Measurements from ENCODE around the gene CARS2. TPM values are rescaled to one million over a fixed set of nuclear protein-coding genes. Genes with fewer than 3 reads are reported as not detected.

The CARS2 gene
- total and polyA plus RNA-seq, 3 experiments from 2014 or later: 39.2 to 84.9 (median 84.5) TPM

- Histone ChIP-seq H3K27ac (ENCODE audit: low read depth, low read length) (peak overlapping the region; percentile 96), H3K9me3 (ENCODE audit: low read length) (no peaks in the 10 kb centered on the region), H3K27me3 (ENCODE audit: insufficient read depth, low read length, poor library complexity, severe bottlenecking) (no peaks in the 10 kb centered on the region), H3K36me3 (ENCODE audit: insufficient read depth, low read length) (peaks cover under 1% of the 10 kb centered on the region), H3K4me3 (ENCODE audit: low read length) (peak overlapping the region; percentile 96), H3K4me1 (ENCODE audit: insufficient read depth, low read length) (peaks cover 30% of the 10 kb centered on the region)
- Mint-ChIP-seq H3K4me3 (peak overlapping the region; percentile 95 to 100 (median 99)), H3K36me3 (peaks cover 0 to 23% (median 0%) of the 10 kb centered on the region in 3 donors), H3K27ac (peak overlapping the region; percentile 86 to 98 (median 95)), H3K9me3 (peaks cover 0 to 6% (median 0%) of the 10 kb centered on the region in 5 donors), H3K27me3 (peaks cover 0 to 11% of the 10 kb centered on the region in 2 donors), H3K4me1 (peaks cover 26 to 32% (median 32%) of the 10 kb centered on the region in 3 donors)
- ChIA-PET CTCF (interaction anchor here (1.5 to 1.8 kb wide), 2 partner anchors 15 to 31 kb away, joined by 4 to 7 read pairs; no protein-coding TSS in a partner anchor), POLR2A (interaction anchor here (0.6 to 2.2 kb wide), 3 partner anchors 9 to 200 kb away, joined by 3 to 26 read pairs (median 16); partner anchors contain the start of genes ANKRD10 and CARS2)
- DNase-seq: peak; percentile 69 to 88 (median 75)
Observed at GRCh38 chr13:110713981-110714796, 8.3 kb upstream of the CARS2 start.

GRCh38 chr13:110713642-110713952, 7.7 kb upstream of the CARS2 start, which contains the start of gene ING1:
Gene ING1, plus strand, starts transcription at chr13:110713700. Its CDS starts 450 bp downstream, at chr13:110714150.
- Mint-ChIP-seq H3K36me3 (peaks cover 0 to 23% (median 0%) of the 10 kb centered on the region in 3 donors), H3K27ac (peak within 1 kb of the TSS; percentile 89 to 99 (median 97)), H3K9me3 (peaks cover 0 to 6% (median 0%) of the 10 kb centered on the region in 5 donors), H3K27me3 (peaks cover 0 to 11% of the 10 kb centered on the region in 2 donors), H3K4me3 (peak within 1 kb of the TSS; percentile 95 to 100 (median 99)), H3K4me1 (peaks cover 26 to 32% (median 32%) of the 10 kb centered on the region in 3 donors)
- Histone ChIP-seq H3K4me3 (ENCODE audit: low read length) (peak within 1 kb of the TSS; percentile 99), H3K4me1 (ENCODE audit: insufficient read depth, low read length) (peaks cover 30% of the 10 kb centered on the region), H3K27ac (ENCODE audit: low read depth, low read length) (peak within 1 kb of the TSS; percentile 99), H3K36me3 (ENCODE audit: insufficient read depth, low read length) (no peaks in the 10 kb centered on the region), H3K27me3 (ENCODE audit: insufficient read depth, low read length, poor library complexity, severe bottlenecking) (no peaks in the 10 kb centered on the region), H3K9me3 (ENCODE audit: low read length) (no peaks in the 10 kb centered on the region)
- no peak for DNase-seq
- ChIA-PET CTCF (no interaction called here), POLR2A (interaction anchor here (2.2 kb wide), 2 partner anchors 8 to 201 kb away, joined by 16 to 26 read pairs; partner anchors contain the start of genes ANKRD10 and CARS2)

- Mint-ChIP-seq H3K27ac (peak overlapping the region; percentile 89 to 99 (median 97)), H3K4me3 (peak overlapping the region; percentile 85 to 98 (median 96)), H3K36me3 (peaks cover 0 to 23% (median 0%) of the 10 kb centered on the region in 3 donors), H3K9me3 (peaks cover 0 to 6% (median 0%) of the 10 kb centered on the region in 5 donors), H3K4me1 (peaks cover 23 to 30% (median 29%) of the 10 kb centered on the region in 3 donors), H3K27me3 (peaks cover 0 to 11% of the 10 kb centered on the region in 2 donors)
- ChIA-PET POLR2A (interaction anchor here (0.6 to 1.6 kb wide), 8 partner anchors 11 to 1876 kb away, joined by 3 to 10 read pairs (median 4); partner anchors contain the start of genes ANKRD10 and NAXD), CTCF (interaction anchor here (0.9 to 1.9 kb wide), 2 partner anchors 108 to 202 kb away, joined by 3 to 9 read pairs; partner anchors contain the start of gene ANKRD10)
- Histone ChIP-seq H3K27ac (ENCODE audit: low read depth, low read length) (peak overlapping the region; percentile 99), H3K4me3 (ENCODE audit: low read length) (peak overlapping the region; percentile 99), H3K4me1 (ENCODE audit: insufficient read depth, low read length) (peaks cover 27% of the 10 kb centered on the region), H3K36me3 (ENCODE audit: insufficient read depth, low read length) (no peaks in the 10 kb centered on the region), H3K27me3 (ENCODE audit: insufficient read depth, low read length, poor library complexity, severe bottlenecking) (no peaks in the 10 kb centered on the region), H3K9me3 (ENCODE audit: low read length) (no peaks in the 10 kb centered on the region)
- peak; percentile 98 to 100 (median 100) for DNase-seq
Observed at GRCh38 chr13:110712849-110713641, 7.1 kb upstream of the CARS2 start.

GRCh38 chr13:110712081-110712848, 6.3 kb upstream of the CARS2 start:
- Histone ChIP-seq H3K4me3 (ENCODE audit: low read length) (peak overlapping the region; percentile 99), H3K9me3 (ENCODE audit: low read length) (no peaks in the 10 kb centered on the region), H3K27ac (ENCODE audit: low read depth, low read length) (peak overlapping the region; percentile 99), H3K36me3 (ENCODE audit: insufficient read depth, low read length) (no peaks in the 10 kb centered on the region), H3K27me3 (ENCODE audit: insufficient read depth, low read length, poor library complexity, severe bottlenecking) (no peaks in the 10 kb centered on the region), H3K4me1 (ENCODE audit: insufficient read depth, low read length) (peaks cover 19% of the 10 kb centered on the region)
- peaks cover 0 to 6% (median 0%) of the 10 kb centered on the region in 5 donors for H3K9me3 Mint-ChIP-seq
- ChIA-PET CTCF (interaction anchor here (0.9 to 1.9 kb wide), 2 partner anchors 109 to 203 kb away, joined by 3 to 9 read pairs; partner anchors contain the start of gene ANKRD10), POLR2A (interaction anchor here (0.6 to 1.6 kb wide), 10 partner anchors 12 to 1877 kb away, joined by 3 to 10 read pairs (median 3); partner anchors contain the start of genes ANKRD10 and NAXD)
- peaks cover 16 to 23% (median 21%) of the 10 kb centered on the region in 3 donors for H3K4me1 Mint-ChIP-seq
- peaks cover 0 to 11% of the 10 kb centered on the region in 2 donors for H3K27me3 Mint-ChIP-seq
- peak overlapping the region; percentile 85 to 98 (median 96) for H3K4me3 Mint-ChIP-seq
- peak in 4 of 5 donors; percentile 83 to 89 (median 86) for DNase-seq
- peak overlapping the region; percentile 89 to 99 (median 97) for H3K27ac Mint-ChIP-seq
- peaks cover 0 to 23% (median 0%) of the 10 kb centered on the region in 3 donors for H3K36me3 Mint-ChIP-seq

- H3K27ac ChIP-seq (ENCODE audit: low read depth, low read length): peak overlapping the region; percentile 52
- CTCF ChIA-PET: interaction anchor here (1.7 to 1.9 kb wide), 2 partner anchors 23 to 25 kb away, joined by 3 to 7 read pairs; no protein-coding TSS in a partner anchor
- H3K4me3 Mint-ChIP-seq: peak overlapping the region; percentile 78 to 96 (median 86)
- H3K27me3 ChIP-seq (ENCODE audit: insufficient read depth, low read length, poor library complexity, severe bottlenecking): no peaks in the 10 kb centered on the region
- H3K4me3 ChIP-seq (ENCODE audit: low read length): peak overlapping the region; percentile 59
- H3K4me1 Mint-ChIP-seq: peaks cover 39 to 55% (median 44%) of the 10 kb centered on the region in 3 donors
- peak overlapping the region; percentile 60 to 95 (median 80) for H3K27ac Mint-ChIP-seq
- no peaks in the 10 kb centered on the region for H3K9me3 Mint-ChIP-seq
- no peaks in the 10 kb centered on the region for H3K9me3 ChIP-seq (ENCODE audit: low read length)
- peaks cover 0 to 19% (median 3%) of the 10 kb centered on the region in 3 donors for H3K36me3 Mint-ChIP-seq
- no peaks in the 10 kb centered on the region for H3K36me3 ChIP-seq (ENCODE audit: insufficient read depth, low read length)
- POLR2A ChIA-PET: interaction anchor here (2.3 kb wide), 1 partner anchor 8 kb away, joined by 16 read pairs; the partner anchor contains the start of gene ING1
- H3K27me3 Mint-ChIP-seq: no peaks in the 10 kb centered on the region
- peaks cover 29% of the 10 kb centered on the region for H3K4me1 ChIP-seq (ENCODE audit: insufficient read depth, low read length)
- no peak for DNase-seq
Observed at GRCh38 chr13:110706570-110707372, 855 bp upstream of the CARS2 start.

GRCh38 chr13:110705356-110705825, 525 bp downstream of the CARS2 start:
- ChIA-PET POLR2A (interaction anchor here (1.2 to 2.3 kb wide), 2 partner anchors 9 to 210 kb away, joined by 3 to 16 read pairs; partner anchors contain the start of gene ING1), CTCF (interaction anchor here (0.6 to 1.7 kb wide), 4 partner anchors 13 to 113 kb away, joined by 3 to 7 read pairs (median 4); no protein-coding TSS in a partner anchor)
- no peaks in the 10 kb centered on the region for H3K27me3 Mint-ChIP-seq
- Histone ChIP-seq H3K4me3 (ENCODE audit: low read length) (peak overlapping the region; percentile 54), H3K27ac (ENCODE audit: low read depth, low read length) (peak overlapping the region; percentile 62), H3K27me3 (ENCODE audit: insufficient read depth, low read length, poor library complexity, severe bottlenecking) (no peaks in the 10 kb centered on the region), H3K4me1 (ENCODE audit: insufficient read depth, low read length) (peaks cover 25% of the 10 kb centered on the region), H3K36me3 (ENCODE audit: insufficient read depth, low read length) (peaks cover 7% of the 10 kb centered on the region), H3K9me3 (ENCODE audit: low read length) (no peaks in the 10 kb centered on the region)
- peak overlapping the region; percentile 89 to 96 (median 93) for H3K4me3 Mint-ChIP-seq
- peak overlapping the region; percentile 64 to 93 (median 88) for H3K27ac Mint-ChIP-seq
- peaks cover 35 to 59% (median 47%) of the 10 kb centered on the region in 3 donors for H3K4me1 Mint-ChIP-seq
- H3K9me3 Mint-ChIP-seq: no peaks in the 10 kb centered on the region
- DNase-seq: no peak
- H3K36me3 Mint-ChIP-seq: peaks cover 0 to 30% (median 5%) of the 10 kb centered on the region in 3 donors
